HepG2 (cell line): ENCODE measurements around the gene B4GALT1.

Experiments
- CBX2 ChIP-seq, 2 experiments: fragments of 200-600 bp in 1 of 2; sonication (generic); formaldehyde crosslinking in 1 of 2; IDR thresholded peaks; 2 replicates each; pipeline versions ENCODE4 v1.7.0 to v1.8.1; 2018 to 2022; ENCODE audit warnings: low read depth in 2 of 2, low read length in 1 of 2, mild to moderate bottlenecking in 1 of 2, missing genetic modification reagents in 1 of 2
- EHMT2 ChIP-seq: fragments of 200-600 bp; sonication (generic); IDR thresholded peaks from 2 replicates; pipeline ENCODE4 v1.7.0; 2017; ENCODE audit warnings: antibody characterized with exemption, low read depth, low read length, borderline replicate concordance
- SUZ12 ChIP-seq: fragments of 150-350 bp; IDR thresholded peaks from 2 replicates; pipeline ENCODE4 v1.6.1; 2014; ENCODE audit warnings: low read depth, low read length
- TF ChIP-seq, protein P1 (sequence below): sonication (generic); formaldehyde crosslinking; IDR thresholded peaks from 2 replicates; pipeline ENCODE4 v1.5.1; 2020; ENCODE audit warnings: missing genetic modification reagents, mild to moderate bottlenecking, borderline replicate concordance
- TF ChIP-seq, protein P2 (sequence below): sonication (generic); formaldehyde crosslinking; IDR thresholded peaks from 2 replicates; pipeline ENCODE4 v1.5.0; 2020; ENCODE audit warnings: mild to moderate bottlenecking, missing genetic modification reagents, moderate library complexity

DNA sequence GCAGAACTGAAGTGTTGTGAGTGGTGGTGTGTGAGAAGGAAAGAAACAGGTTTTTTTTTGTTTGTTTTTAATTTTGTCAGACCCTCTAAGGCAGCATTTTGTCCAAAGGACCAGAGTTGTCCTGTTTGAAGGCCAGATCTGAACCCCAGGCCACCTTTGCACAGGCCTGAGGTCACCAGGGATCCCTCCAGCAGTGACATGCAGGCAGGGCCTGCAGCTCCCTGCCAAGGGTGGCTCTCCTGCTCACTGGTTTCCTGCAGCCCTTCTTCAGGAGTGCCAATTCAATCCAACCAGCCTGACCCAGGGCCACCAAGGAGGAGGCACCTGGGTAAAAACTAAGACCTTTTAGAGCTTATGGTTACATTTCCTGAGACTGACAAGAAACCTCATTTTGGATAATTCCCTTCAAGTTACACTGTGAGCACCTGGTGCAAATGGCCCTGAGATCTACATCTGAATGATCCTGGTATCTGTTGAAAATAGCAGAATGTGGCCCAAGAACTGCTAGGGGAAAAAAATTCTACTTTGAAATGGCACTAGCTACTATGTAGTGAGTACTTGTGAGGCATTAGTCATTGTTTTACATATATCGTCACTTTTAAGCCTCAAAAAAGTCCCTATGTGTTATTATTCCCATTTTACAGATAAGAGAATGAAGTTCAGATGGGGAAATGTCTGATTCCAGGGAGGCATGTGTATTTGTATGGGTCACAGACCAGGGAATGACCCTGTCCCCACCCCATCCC is 57.1 kb downstream of the B4GALT1 start:
- no peak for TF ChIP-seq SUZ12
- TF ChIP-seq, protein P1, sequence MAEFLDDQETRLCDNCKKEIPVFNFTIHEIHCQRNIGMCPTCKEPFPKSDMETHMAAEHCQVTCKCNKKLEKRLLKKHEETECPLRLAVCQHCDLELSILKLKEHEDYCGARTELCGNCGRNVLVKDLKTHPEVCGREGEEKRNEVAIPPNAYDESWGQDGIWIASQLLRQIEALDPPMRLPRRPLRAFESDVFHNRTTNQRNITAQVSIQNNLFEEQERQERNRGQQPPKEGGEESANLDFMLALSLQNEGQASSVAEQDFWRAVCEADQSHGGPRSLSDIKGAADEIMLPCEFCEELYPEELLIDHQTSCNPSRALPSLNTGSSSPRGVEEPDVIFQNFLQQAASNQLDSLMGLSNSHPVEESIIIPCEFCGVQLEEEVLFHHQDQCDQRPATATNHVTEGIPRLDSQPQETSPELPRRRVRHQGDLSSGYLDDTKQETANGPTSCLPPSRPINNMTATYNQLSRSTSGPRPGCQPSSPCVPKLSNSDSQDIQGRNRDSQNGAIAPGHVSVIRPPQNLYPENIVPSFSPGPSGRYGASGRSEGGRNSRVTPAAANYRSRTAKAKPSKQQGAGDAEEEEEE (CRISPR knock-in tag) = no peak
- no peak for TF ChIP-seq CBX2 (IDR thresholded peaks at IDR 0.05; ENCODE audit: low read depth, low read length)
- TF ChIP-seq CBX2 (CRISPR knock-in tag; IDR thresholded peaks at IDR 0.05; ENCODE audit: low read depth) = no peak
- TF ChIP-seq, protein P2, sequence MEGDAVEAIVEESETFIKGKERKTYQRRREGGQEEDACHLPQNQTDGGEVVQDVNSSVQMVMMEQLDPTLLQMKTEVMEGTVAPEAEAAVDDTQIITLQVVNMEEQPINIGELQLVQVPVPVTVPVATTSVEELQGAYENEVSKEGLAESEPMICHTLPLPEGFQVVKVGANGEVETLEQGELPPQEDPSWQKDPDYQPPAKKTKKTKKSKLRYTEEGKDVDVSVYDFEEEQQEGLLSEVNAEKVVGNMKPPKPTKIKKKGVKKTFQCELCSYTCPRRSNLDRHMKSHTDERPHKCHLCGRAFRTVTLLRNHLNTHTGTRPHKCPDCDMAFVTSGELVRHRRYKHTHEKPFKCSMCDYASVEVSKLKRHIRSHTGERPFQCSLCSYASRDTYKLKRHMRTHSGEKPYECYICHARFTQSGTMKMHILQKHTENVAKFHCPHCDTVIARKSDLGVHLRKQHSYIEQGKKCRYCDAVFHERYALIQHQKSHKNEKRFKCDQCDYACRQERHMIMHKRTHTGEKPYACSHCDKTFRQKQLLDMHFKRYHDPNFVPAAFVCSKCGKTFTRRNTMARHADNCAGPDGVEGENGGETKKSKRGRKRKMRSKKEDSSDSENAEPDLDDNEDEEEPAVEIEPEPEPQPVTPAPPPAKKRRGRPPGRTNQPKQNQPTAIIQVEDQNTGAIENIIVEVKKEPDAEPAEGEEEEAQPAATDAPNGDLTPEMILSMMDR (CRISPR knock-in tag) = no peak
- no peak for TF ChIP-seq EHMT2
